GM12878 (cell line): ENCODE results near the gene GSS. TPM values are rescaled to one million over a fixed set of nuclear protein-coding genes. Genes with fewer than 3 reads are reported as not detected.

Source experiments
- ATF7 ChIP-seq: fragments of 450-650 bp; IDR thresholded peaks from 2 replicates; pipeline ENCODE4 v1.6.1; 2016; ENCODE audit warnings: low read depth, mild to moderate bottlenecking
- EED ChIP-seq: sonication (generic); IDR thresholded peaks from 2 replicates; pipeline ENCODE4 v1.6.1; 2016; ENCODE audit warnings: antibody characterized with exemption, low read depth
- EP300 ChIP-seq, 2 experiments: fragments of 150-350 bp in 1 of 2; IDR thresholded peaks; 2 replicates each; pipeline ENCODE4 v1.6.1; 2011 to 2012; ENCODE audit warnings: low read depth in 2 of 2, low read length in 2 of 2, borderline replicate concordance in 1 of 2, improper control_type of control experiment in 1 of 2, inconsistent platforms in 1 of 2; ENCODE audit not compliant: control insufficient read depth in 1 of 2
- ETV6 ChIP-seq, 2 experiments: fragments of 450-650 bp in 1 of 2; IDR thresholded peaks in 1 of 2; conservative IDR thresholded peaks in 1 of 2; 2 replicates each; pipeline ENCODE4 v1.6.1; 2014; ENCODE audit warnings: antibody characterized with exemption in 1 of 2, borderline replicate concordance in 1 of 2, low read depth in 1 of 2, mild to moderate bottlenecking in 1 of 2, moderate library complexity in 1 of 2
- EZH2 ChIP-seq: IDR thresholded peaks from 2 replicates; pipeline ENCODE4 v1.6.1; 2012; ENCODE audit warnings: low read depth, mild to moderate bottlenecking, control low read depth, inconsistent platforms, low read length, borderline replicate concordance; ENCODE audit not compliant: control insufficient read depth
- HDGF ChIP-seq: fragments of 450-650 bp; IDR thresholded peaks from 2 replicates; pipeline ENCODE4 v1.6.1; 2016; ENCODE audit warnings: antibody characterized with exemption
- IKZF1 ChIP-seq: fragments of 450-650 bp; conservative IDR thresholded peaks from 2 replicates; pipeline ENCODE4 v1.6.1; 2017; ENCODE audit warnings: antibody characterized with exemption, mild to moderate bottlenecking
- MTA2 ChIP-seq: fragments of 450-650 bp; IDR thresholded peaks from 2 replicates; pipeline ENCODE4 v1.6.1; 2016; ENCODE audit warnings: low read depth, mild to moderate bottlenecking, moderate library complexity
- POLR2AphosphoS2 ChIP-seq: IDR thresholded peaks from 2 replicates; pipeline ENCODE4 v1.6.1; 2011; ENCODE audit warnings: low read depth, mild to moderate bottlenecking, low read length, improper control_type of control experiment, moderate library complexity
- TARDBP ChIP-seq: IDR thresholded peaks from 2 replicates; pipeline ENCODE4 v1.6.1; 2016; ENCODE audit warnings: borderline replicate concordance
- polyA plus RNA-seq, 11 experiments: library from polyadenylated mRNA; depleted of rRNA in 4 of 11; unstranded in 6 of 11; stranded (reverse) in 5 of 11; fragments of >200 nt; fragmentation: Nextera tagmentation in 4 of 11; fragmentation: Illumina TruSeq in 1 of 11; extraction: Ambion mirVana in 4 of 11; extraction: Trizol in 1 of 11; gene quantifications; 1 replicate in 1 of 11; 2 replicates in 10 of 11; pipeline versions ENCODE4 v1.2.1 to v1.2.3, GENCODE V29; 2011 to 2016; ENCODE audit warnings: inconsistent platforms in 2 of 11, missing spikeins in 2 of 11, low read depth in 1 of 11
- total RNA-seq, 4 experiments: library from RNA; depleted of rRNA in 3 of 4; stranded (reverse); fragments of >200 nt in 3 of 4; fragmentation: Illumina TruSeq in 1 of 4; extraction: Trizol in 1 of 4; gene quantifications; 2 replicates each; pipeline versions ENCODE4 v1.2.1 to v1.2.3, GENCODE V29; 2013 to 2021
- TF ChIP-seq, protein P1 (sequence below): IDR thresholded peaks from 2 replicates; pipeline ENCODE4 v1.6.1; 2012; ENCODE audit warnings: low read length, inconsistent platforms
- TF ChIP-seq, protein P2 (sequence below), 3 experiments: IDR thresholded peaks in 2 of 3; conservative IDR thresholded peaks in 1 of 3; 2 replicates each; pipeline ENCODE4 v1.5.1; 2011; ENCODE audit warnings: low read depth in 3 of 3, low read length in 3 of 3, mild to moderate bottlenecking in 3 of 3, control low read depth in 2 of 3, moderate library complexity in 2 of 3, inconsistent platforms in 1 of 3, mixed read lengths in 1 of 3; ENCODE audit not compliant: control insufficient read depth in 2 of 3, insufficient read depth in 1 of 3; ENCODE audit errors: extremely low read depth in 1 of 3
- TF ChIP-seq, protein P3 (sequence below): IDR thresholded peaks from 2 replicates; pipeline ENCODE4 v1.6.1; 2012; ENCODE audit warnings: low read depth, low read length, improper control_type of control experiment
- TF ChIP-seq, protein P4 (sequence below): IDR thresholded peaks from 2 replicates; pipeline ENCODE4 v1.6.1; 2012; ENCODE audit warnings: mild to moderate bottlenecking, low read depth, low read length
- TF ChIP-seq, protein P5 (sequence below): IDR thresholded peaks from 2 replicates; pipeline ENCODE4 v1.6.1; 2012; ENCODE audit warnings: improper control_type of control experiment, low read depth, low read length; ENCODE audit not compliant: insufficient replicate concordance

Gene GSS
- total and polyA plus RNA-seq, 10 of the 15 experiments (the other 5 are each of a cell fraction or from before 2014, with no cell fraction given): 12.7 to 120 (median 67.4) TPM

DNA sequence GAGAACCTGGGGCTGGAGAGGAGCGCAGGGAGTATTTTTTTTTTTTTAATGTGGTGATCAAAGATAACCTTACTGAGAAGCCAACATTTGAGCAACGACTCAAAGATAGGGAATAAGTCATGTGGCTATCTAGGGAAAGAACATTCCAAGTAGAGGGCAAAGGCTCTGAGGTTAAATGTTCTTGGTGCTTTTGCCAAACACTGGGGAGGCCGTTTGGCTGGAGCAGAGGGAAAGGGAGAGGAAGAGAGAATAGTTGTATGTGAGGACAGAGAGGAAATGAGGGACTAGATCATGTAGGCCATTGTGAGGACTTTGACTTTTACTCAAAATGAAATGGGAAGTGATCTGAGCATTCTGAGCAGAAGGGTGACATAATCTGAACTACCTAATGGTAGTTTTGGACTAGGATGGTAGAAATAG, 51.4 kb downstream of the GSS start (continued):
- TF ChIP-seq EED (peak; percentile 58), TARDBP (no peak), HDGF (no peak), ATF7 (peak; percentile 88), ETV6 (conservative IDR thresholded peaks at IDR 0.05 in 1 of 2, IDR thresholded peaks at IDR 0.05 in 1 of 2; ENCODE audit: borderline replicate concordance in 1 of 2, low read depth in 1 of 2) (peak in 1 of 2 experiments; percentile 95; a peak in 2 of 4 replicates), POLR2AphosphoS2 (no peak), EP300 (IDR thresholded peaks at IDR 0.05; ENCODE audit: borderline replicate concordance in 1 of 2, control insufficient read depth in 1 of 2, low read depth in 2 of 2, low read length in 2 of 2) (no peak), MTA2 (peak; percentile 28; the same call in 1 of the 2 replicates), IKZF1 (peak; percentile 58), EZH2 (no peak)
- TF ChIP-seq, protein P1, sequence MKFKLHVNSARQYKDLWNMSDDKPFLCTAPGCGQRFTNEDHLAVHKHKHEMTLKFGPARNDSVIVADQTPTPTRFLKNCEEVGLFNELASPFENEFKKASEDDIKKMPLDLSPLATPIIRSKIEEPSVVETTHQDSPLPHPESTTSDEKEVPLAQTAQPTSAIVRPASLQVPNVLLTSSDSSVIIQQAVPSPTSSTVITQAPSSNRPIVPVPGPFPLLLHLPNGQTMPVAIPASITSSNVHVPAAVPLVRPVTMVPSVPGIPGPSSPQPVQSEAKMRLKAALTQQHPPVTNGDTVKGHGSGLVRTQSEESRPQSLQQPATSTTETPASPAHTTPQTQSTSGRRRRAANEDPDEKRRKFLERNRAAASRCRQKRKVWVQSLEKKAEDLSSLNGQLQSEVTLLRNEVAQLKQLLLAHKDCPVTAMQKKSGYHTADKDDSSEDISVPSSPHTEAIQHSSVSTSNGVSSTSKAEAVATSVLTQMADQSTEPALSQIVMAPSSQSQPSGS: peak; percentile 59; the same call in 1 of the 2 replicates
- TF ChIP-seq, protein P2, sequence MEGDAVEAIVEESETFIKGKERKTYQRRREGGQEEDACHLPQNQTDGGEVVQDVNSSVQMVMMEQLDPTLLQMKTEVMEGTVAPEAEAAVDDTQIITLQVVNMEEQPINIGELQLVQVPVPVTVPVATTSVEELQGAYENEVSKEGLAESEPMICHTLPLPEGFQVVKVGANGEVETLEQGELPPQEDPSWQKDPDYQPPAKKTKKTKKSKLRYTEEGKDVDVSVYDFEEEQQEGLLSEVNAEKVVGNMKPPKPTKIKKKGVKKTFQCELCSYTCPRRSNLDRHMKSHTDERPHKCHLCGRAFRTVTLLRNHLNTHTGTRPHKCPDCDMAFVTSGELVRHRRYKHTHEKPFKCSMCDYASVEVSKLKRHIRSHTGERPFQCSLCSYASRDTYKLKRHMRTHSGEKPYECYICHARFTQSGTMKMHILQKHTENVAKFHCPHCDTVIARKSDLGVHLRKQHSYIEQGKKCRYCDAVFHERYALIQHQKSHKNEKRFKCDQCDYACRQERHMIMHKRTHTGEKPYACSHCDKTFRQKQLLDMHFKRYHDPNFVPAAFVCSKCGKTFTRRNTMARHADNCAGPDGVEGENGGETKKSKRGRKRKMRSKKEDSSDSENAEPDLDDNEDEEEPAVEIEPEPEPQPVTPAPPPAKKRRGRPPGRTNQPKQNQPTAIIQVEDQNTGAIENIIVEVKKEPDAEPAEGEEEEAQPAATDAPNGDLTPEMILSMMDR (IDR thresholded peaks at IDR 0.05 in 2 of 3, conservative IDR thresholded peaks at IDR 0.05 in 1 of 3; ENCODE audit: control insufficient read depth in 2 of 3, extremely low read depth in 1 of 3, insufficient read depth in 1 of 3, low read depth in 3 of 3, low read length in 3 of 3): no peak
- TF ChIP-seq, protein P3, sequence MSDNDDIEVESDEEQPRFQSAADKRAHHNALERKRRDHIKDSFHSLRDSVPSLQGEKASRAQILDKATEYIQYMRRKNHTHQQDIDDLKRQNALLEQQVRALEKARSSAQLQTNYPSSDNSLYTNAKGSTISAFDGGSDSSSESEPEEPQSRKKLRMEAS: no peak
- TF ChIP-seq, protein P4, sequence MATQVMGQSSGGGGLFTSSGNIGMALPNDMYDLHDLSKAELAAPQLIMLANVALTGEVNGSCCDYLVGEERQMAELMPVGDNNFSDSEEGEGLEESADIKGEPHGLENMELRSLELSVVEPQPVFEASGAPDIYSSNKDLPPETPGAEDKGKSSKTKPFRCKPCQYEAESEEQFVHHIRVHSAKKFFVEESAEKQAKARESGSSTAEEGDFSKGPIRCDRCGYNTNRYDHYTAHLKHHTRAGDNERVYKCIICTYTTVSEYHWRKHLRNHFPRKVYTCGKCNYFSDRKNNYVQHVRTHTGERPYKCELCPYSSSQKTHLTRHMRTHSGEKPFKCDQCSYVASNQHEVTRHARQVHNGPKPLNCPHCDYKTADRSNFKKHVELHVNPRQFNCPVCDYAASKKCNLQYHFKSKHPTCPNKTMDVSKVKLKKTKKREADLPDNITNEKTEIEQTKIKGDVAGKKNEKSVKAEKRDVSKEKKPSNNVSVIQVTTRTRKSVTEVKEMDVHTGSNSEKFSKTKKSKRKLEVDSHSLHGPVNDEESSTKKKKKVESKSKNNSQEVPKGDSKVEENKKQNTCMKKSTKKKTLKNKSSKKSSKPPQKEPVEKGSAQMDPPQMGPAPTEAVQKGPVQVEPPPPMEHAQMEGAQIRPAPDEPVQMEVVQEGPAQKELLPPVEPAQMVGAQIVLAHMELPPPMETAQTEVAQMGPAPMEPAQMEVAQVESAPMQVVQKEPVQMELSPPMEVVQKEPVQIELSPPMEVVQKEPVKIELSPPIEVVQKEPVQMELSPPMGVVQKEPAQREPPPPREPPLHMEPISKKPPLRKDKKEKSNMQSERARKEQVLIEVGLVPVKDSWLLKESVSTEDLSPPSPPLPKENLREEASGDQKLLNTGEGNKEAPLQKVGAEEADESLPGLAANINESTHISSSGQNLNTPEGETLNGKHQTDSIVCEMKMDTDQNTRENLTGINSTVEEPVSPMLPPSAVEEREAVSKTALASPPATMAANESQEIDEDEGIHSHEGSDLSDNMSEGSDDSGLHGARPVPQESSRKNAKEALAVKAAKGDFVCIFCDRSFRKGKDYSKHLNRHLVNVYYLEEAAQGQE: no peak
- TF ChIP-seq, protein P5, sequence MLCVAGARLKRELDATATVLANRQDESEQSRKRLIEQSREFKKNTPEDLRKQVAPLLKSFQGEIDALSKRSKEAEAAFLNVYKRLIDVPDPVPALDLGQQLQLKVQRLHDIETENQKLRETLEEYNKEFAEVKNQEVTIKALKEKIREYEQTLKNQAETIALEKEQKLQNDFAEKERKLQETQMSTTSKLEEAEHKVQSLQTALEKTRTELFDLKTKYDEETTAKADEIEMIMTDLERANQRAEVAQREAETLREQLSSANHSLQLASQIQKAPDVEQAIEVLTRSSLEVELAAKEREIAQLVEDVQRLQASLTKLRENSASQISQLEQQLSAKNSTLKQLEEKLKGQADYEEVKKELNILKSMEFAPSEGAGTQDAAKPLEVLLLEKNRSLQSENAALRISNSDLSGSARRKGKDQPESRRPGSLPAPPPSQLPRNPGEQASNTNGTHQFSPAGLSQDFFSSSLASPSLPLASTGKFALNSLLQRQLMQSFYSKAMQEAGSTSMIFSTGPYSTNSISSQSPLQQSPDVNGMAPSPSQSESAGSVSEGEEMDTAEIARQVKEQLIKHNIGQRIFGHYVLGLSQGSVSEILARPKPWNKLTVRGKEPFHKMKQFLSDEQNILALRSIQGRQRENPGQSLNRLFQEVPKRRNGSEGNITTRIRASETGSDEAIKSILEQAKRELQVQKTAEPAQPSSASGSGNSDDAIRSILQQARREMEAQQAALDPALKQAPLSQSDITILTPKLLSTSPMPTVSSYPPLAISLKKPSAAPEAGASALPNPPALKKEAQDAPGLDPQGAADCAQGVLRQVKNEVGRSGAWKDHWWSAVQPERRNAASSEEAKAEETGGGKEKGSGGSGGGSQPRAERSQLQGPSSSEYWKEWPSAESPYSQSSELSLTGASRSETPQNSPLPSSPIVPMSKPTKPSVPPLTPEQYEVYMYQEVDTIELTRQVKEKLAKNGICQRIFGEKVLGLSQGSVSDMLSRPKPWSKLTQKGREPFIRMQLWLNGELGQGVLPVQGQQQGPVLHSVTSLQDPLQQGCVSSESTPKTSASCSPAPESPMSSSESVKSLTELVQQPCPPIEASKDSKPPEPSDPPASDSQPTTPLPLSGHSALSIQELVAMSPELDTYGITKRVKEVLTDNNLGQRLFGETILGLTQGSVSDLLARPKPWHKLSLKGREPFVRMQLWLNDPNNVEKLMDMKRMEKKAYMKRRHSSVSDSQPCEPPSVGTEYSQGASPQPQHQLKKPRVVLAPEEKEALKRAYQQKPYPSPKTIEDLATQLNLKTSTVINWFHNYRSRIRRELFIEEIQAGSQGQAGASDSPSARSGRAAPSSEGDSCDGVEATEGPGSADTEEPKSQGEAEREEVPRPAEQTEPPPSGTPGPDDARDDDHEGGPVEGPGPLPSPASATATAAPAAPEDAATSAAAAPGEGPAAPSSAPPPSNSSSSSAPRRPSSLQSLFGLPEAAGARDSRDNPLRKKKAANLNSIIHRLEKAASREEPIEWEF: no peak
